Esophagus muscularis mucosa (tissue), 4 donors: Measurements from ENCODE around the gene TEX50. TPM values are rescaled to one million over a fixed set of nuclear protein-coding genes. Genes with fewer than 3 reads are reported as not detected.
"Not testable (repeated sequence)": the region's sequence is repeated elsewhere in the genome, so short reads cannot be mapped to it uniquely, and the experiment has no call there.

ENCODE experiments used
- DNase-seq: peaks from one replicate; pipeline ENCODE4 v3.0.0-alpha.2; 2017; ENCODE audit errors: extremely low spot score
- H3K27ac ChIP-seq, 4 donors: fragments of 200-600 bp; sonication (generic); replicated peaks in 1 of 4; 1 replicate in 3 of 4; 2 replicates in 1 of 4; pipeline ENCODE4 v1.5.1; 2016 to 2019; ENCODE audit warnings: mild to moderate bottlenecking in 1 of 4
- H3K27me3 ChIP-seq, 4 donors: fragments of 200-600 bp; sonication (generic); one replicate each; pipeline versions ENCODE4 v1.5.1 to v1.6.0; 2016 to 2019
- H3K36me3 ChIP-seq, 4 donors: fragments of 200-600 bp; sonication (generic); one replicate each; pipeline ENCODE4 v1.5.1; 2016 to 2019
- H3K4me1 ChIP-seq, 4 donors: fragments of 200-600 bp; sonication (generic); one replicate each; pipeline ENCODE4 v1.5.1; 2016 to 2019
- H3K4me3 ChIP-seq, 4 donors: fragments of 200-600 bp; sonication (generic); 1 replicate in 2 of 4; 2 replicates in 2 of 4; pipeline ENCODE4 v1.5.1; 2016 to 2019; ENCODE audit warnings: mild to moderate bottlenecking in 4 of 4, moderate library complexity in 1 of 4
- H3K9me3 ChIP-seq, 4 donors: fragments of 200-600 bp; sonication (generic); 1 replicate in 3 of 4; 2 replicates in 1 of 4; pipeline ENCODE4 v1.5.1; 2016 to 2019
- CTCF ChIP-seq, 3 experiments: fragments of 200-600 bp in 2 of 3; fragments of 450-650 bp in 1 of 3; sonication (generic) in 2 of 3; IDR thresholded peaks; one replicate each; pipeline ENCODE4 v1.5.1; 2017 to 2019; ENCODE audit warnings: antibody characterized with exemption in 3 of 3, mild to moderate bottlenecking in 2 of 3, moderate library complexity in 1 of 3
- EP300 ChIP-seq: sonication (generic); formaldehyde crosslinking; IDR thresholded peaks from one replicate; pipeline ENCODE4 v1.6.1; 2017; ENCODE audit warnings: antibody characterized with exemption
- POLR2A ChIP-seq: fragments of 450-650 bp; IDR thresholded peaks from one replicate; pipeline ENCODE4 v1.6.1; 2017; ENCODE audit warnings: antibody characterized with exemption, moderate library complexity, mild to moderate bottlenecking, low read depth
- POLR2AphosphoS5 ChIP-seq, 2 donors: sonication (generic); formaldehyde crosslinking; IDR thresholded peaks; one replicate each; pipeline ENCODE4 v1.6.1; 2017; ENCODE audit warnings: antibody characterized with exemption in 2 of 2
- WGBS: methylation state at CpG from one replicate; pipeline ENCODE4 v1.1.5; 2018; 5-methylcytosine and 5-hydroxymethylcytosine counted together
- intact Hi-C: fragments of 100-400 bp; cut with DNase I; formaldehyde crosslinking; loops from one replicate; pipeline ENCODE4 v1.15.1; 2023
- total RNA-seq, 4 donors: library from RNA; depleted of rRNA; stranded (reverse); fragments of >200 nt; gene quantifications; one replicate each; pipeline versions ENCODE4 v1.1.0 to v1.2.1, GENCODE V29; 2016

TEX50 gene
- total RNA-seq, 4 donors from 2014 or later, result not detected

- intact Hi-C loops, result no loop called here
- Histone ChIP-seq H3K4me1 (peaks cover 2 to 13% (median 11%) of the 10 kb centered on the region in 4 donors), H3K36me3 (no peaks in the 10 kb centered on the region), H3K9me3 (no peaks in the 10 kb centered on the region), H3K27me3 (peaks cover 0 to 21% (median 0%) of the 10 kb centered on the region in 4 donors), H3K4me3 (no peak overlapping the region), H3K27ac (no peak overlapping the region)
- DNase-seq, result no peak
- TF ChIP-seq POLR2A (no peak), EP300 (no peak), POLR2AphosphoS5 (IDR thresholded peaks at IDR 0.05) (no peak), CTCF (IDR thresholded peaks at IDR 0.05) (no peak)
- 100% methylated on average over 3 of the region's 3 CpGs for WGBS
Observed at GRCh38 chr1:173666646-173667045, 31.5 kb downstream of the TEX50 start.

GRCh38 chr1:173669491-173669941 is 34.4 kb downstream of the TEX50 start, which contains the start of gene ANKRD45:
ANKRD45 (minus strand) TSS chr1:173669851; CDS start chr1:173659418, 10,433 bp downstream.
- Histone ChIP-seq H3K9me3 (no peaks in the 10 kb centered on the region), H3K4me3 (peak within 1 kb of the TSS; percentile 46 to 56 (median 51)), H3K4me1 (peaks cover 2 to 13% (median 11%) of the 10 kb centered on the region in 4 donors), H3K27ac (no peak within 1 kb of the TSS), H3K36me3 (no peaks in the 10 kb centered on the region), H3K27me3 (peaks cover 0 to 21% (median 0%) of the 10 kb centered on the region in 4 donors)
- TF ChIP-seq EP300 (no peak), POLR2A (no peak), POLR2AphosphoS5 (IDR thresholded peaks at IDR 0.05) (no peak), CTCF (IDR thresholded peaks at IDR 0.05) (no peak)
- WGBS, result 2% methylated on average over 15 of the region's 33 CpGs
- intact Hi-C loops, result no loop called here
- DNase-seq, result no peak

GRCh38 chr1:173674496-173674895 is 39.4 kb downstream of the TEX50 start:
- 80% methylated on average over 2 of the region's 2 CpGs for WGBS
- DNase-seq, intact Hi-C loops: not testable (repeated sequence)

GRCh38 chr1:173680152-173680551 is 45.0 kb downstream of the TEX50 start:
- H3K4me1 ChIP-seq, result peaks cover 0 to 14% (median 3%) of the 10 kb centered on the region in 4 donors
- 85% methylated on average over 5 of the region's 5 CpGs for WGBS
- DNase-seq, H3K4me3 ChIP-seq, H3K27ac ChIP-seq, H3K9me3 ChIP-seq, intact Hi-C loops, H3K36me3 ChIP-seq, H3K27me3 ChIP-seq: not testable (repeated sequence)

More at GRCh38 chr1:173674496-173674895, 39.4 kb downstream of the TEX50 start:
- H3K4me1 ChIP-seq, H3K9me3 ChIP-seq, H3K4me3 ChIP-seq, H3K36me3 ChIP-seq, H3K27ac ChIP-seq: not testable (repeated sequence)
- H3K27me3 ChIP-seq, result peaks cover 0 to 15% (median 0%) of the 10 kb centered on the region in 4 donors

- no peaks in the 10 kb centered on the region for H3K27me3 ChIP-seq
- no peak overlapping the region for H3K4me3 ChIP-seq
- no peaks in the 10 kb centered on the region for H3K9me3 ChIP-seq
- intact Hi-C loops, result no loop called here
- H3K4me1 ChIP-seq, result peaks cover 0 to 14% (median 3%) of the 10 kb centered on the region in 4 donors
- H3K36me3 ChIP-seq, result no peaks in the 10 kb centered on the region
- TF ChIP-seq CTCF (IDR thresholded peaks at IDR 0.05) (no peak), POLR2AphosphoS5 (IDR thresholded peaks at IDR 0.05) (no peak), EP300 (no peak), POLR2A (no peak)
- H3K27ac ChIP-seq, result peak overlapping the region in 2 of 4 donors; percentile 2 to 5
- no peak for DNase-seq
Observed at GRCh38 chr1:173682184-173682583, 47.0 kb downstream of the TEX50 start.

GRCh38 chr1:173683838-173684237 is 48.7 kb downstream of the TEX50 start:
- H3K9me3 ChIP-seq, intact Hi-C loops, DNase-seq, H3K4me3 ChIP-seq, H3K27ac ChIP-seq, H3K27me3 ChIP-seq, H3K36me3 ChIP-seq: not testable (repeated sequence)
- WGBS, result 86% methylated on average over 4 of the region's 4 CpGs
- H3K4me1 ChIP-seq, result peaks cover 0 to 14% (median 3%) of the 10 kb centered on the region in 4 donors

GRCh38 chr1:173685121-173685520 is 50.0 kb downstream of the TEX50 start:
- DNase-seq, result not testable (repeated sequence)
- 100% methylated on average over 1 of the region's 3 CpGs for WGBS

More at GRCh38 chr1:173685121-173685520, 50.0 kb downstream of the TEX50 start:
- H3K27me3 ChIP-seq, H3K36me3 ChIP-seq, H3K4me3 ChIP-seq, intact Hi-C loops, H3K27ac ChIP-seq, H3K9me3 ChIP-seq: not testable (repeated sequence)
- H3K4me1 ChIP-seq, result peaks cover 0 to 14% (median 3%) of the 10 kb centered on the region in 4 donors
